GM21515 (cell line): ENCODE measurements around the gene UQCC5.

Experiments used
- ATAC-seq: cut with Tn5 transposase; IDR thresholded peaks from one replicate; pipeline ENCODE4 v1.9.1; 2021; ENCODE audit not compliant: unreplicated experiment

UQCC5 gene

DNA sequence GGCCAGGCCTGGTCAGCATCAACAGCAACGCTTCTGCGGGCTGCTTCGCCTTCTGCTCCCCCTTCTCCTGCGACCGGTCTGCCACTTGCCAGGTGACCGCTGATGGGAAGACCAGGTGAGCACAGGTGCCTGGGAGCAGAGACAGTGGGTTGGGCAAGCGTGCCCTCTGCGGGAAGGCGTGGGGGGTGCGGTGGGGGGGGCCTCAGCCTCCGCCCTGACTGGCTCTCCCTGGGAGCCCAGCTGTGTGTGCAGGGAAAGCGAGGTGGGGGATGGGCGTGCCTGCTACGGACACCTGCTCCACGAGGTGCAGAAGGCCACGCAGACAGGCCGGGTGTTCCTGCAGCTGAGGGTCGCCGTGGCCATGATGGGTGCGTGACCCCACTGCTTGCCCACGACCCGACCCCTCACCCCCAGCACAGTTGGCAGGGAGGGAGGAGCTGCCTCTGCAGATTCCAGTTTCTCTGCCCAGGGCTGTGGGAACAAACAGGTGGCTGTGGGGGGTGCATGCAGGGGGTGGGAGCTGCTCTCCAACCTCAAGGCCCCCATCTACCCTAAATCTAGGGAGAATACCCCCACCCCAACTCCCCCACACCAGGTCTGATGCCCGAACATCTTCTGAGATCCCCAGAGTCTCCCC lies 32.5 kb upstream of the UQCC5 start:
- ATAC-seq = no peak

DNA sequence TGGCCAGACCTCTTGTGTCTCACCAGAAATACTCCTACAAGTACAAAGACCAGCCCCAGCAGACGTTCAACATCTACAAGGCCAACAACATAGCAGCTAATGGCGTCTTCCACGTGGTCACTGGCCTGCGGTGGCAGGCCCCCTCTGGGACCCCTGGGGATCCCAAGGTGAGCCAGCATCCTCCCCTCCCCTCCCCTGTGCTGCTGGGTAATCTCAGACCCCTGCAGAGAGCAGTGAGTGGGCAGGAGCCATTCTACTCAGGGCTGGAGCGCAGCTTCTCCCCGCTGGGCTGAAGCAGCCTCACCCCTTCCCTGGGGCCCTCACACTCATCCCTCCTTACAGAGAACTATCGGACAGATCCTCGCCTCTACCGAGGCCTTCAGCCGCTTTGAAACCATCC lies 31.4 kb upstream of the UQCC5 start:
- ATAC-seq = no peak

DNA sequence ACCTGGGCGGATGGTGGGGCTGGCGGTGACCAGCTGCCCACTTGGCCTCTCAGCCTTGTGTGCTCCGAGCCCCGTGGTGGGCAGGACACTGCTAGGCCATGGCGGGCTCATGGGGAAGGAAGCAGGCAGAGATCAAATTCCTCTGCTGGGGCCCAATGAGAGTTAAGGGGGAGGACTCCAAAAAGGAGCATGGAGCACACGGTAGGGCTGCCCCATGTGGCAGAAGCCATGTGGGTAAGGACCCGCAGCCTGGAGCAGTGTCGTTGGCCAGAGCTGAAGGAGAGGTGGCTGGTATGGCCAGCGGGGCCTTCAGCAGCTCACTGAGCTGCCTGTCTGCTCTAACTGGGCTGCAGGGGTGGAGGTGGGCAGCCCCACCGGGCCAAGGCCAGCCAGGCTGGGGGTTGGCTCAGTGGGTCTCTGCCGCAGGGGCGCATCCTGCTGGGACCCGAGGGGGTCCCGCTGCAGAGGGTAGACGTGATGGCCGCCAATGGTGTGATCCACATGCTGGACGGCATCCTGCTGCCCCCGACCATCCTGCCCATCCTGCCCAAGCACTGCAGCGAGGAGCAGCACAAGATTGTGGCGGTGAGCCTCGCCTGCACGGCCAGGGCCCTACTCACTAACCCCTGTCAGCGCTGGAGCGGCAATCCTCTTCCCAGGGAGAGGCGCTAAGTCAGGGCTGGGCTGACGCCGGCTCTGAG lies 30.0 kb upstream of the UQCC5 start:
- ATAC-seq = no peak

GRCh38 chr3:52507359-52507758 lies 29.0 kb upstream of the UQCC5 start:
- no peak for ATAC-seq

- ATAC-seq = no peak
These were observed 26.6 kb upstream of the UQCC5 start for GRCh38 chr3:52509753-52510328.

DNA sequence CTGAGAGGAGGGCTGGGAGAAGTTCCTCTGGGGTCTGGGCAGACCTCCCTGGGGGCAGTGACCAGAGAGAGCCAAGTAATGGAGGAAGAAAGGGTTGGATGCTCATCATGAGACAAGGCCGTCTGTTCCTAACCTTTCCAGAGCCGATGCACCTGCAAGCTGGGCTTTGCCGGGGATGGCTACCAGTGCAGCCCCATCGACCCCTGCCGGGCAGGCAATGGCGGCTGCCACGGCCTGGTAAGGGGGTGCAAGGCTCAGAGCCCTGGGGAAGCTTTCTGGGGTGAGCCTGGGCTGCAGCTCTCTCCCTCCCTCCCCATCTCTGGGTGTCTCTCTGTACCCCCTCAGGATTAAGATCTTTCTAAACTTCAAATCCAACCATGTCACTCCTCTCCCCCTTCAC lies 24.9 kb upstream of the UQCC5 start:
- ATAC-seq = no peak

- no peak for ATAC-seq
These were observed 24.3 kb upstream of the UQCC5 start for GRCh38 chr3:52512105-52512504.

DNA sequence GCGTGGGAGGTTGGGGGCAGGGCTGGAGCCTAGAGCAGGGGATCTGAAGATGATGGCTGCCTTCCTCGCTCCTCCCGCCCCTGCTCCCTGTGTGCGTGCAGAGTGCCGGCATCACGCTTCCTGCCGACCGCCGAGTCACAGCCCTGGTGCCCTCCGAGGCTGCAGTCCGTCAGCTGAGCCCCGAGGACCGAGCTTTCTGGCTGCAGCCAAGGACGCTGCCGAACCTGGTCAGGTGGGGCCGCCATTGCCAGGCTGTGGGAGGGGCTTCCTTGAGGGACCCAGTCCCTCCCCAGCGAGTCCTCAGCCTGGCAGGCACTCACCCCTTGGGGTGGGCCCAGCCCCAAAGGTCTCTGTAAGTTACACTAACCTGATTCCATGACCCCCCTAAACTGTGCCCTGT lies 23.7 kb upstream of the UQCC5 start:
- ATAC-seq = no peak

DNA sequence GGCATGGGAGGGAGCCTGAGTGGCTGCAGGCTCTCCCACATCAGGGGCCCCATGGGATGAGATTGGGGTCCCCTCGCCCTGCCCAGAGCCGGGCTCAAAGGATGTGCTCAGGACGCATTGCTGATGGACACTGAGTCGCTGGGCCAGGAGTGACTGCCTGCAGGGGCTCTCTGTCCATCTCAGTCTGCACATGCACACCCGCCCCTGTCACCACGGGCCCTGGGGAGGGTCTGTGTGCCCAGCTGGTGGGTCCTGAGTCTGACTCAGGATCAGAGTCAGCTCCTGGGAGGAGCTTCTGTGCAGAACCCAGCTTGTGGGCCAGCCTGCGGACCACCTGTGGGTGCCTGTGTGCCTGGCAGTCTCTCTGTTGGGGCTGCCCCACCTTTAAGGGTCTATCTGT lies 23.1 kb upstream of the UQCC5 start:
- ATAC-seq = no peak

DNA sequence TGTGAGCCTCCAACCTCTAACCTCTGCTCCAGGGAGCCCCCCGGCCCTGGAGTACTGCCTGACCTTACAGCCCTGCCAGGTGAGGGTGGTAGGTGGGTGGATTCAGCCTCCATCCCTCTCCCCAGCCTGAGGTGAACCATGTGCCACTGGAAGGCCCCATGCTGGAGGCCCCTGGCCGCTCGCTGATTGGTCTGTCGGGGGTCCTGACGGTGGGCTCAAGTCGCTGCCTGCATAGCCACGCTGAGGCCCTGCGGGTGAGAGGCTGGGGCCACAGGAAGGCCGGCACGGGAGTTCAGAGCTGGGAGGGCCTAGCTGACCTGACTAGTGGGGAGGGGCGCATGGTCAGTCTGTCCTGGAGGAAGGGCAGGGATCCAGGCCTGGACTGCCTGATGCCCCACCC lies 21.8 kb upstream of the UQCC5 start:
- no peak for ATAC-seq

GRCh38 chr3:52515192-52515591 lies 21.2 kb upstream of the UQCC5 start:
- no peak for ATAC-seq

- ATAC-seq = no peak
These were observed 19.8 kb upstream of the UQCC5 start for GRCh38 chr3:52516509-52517195.

DNA sequence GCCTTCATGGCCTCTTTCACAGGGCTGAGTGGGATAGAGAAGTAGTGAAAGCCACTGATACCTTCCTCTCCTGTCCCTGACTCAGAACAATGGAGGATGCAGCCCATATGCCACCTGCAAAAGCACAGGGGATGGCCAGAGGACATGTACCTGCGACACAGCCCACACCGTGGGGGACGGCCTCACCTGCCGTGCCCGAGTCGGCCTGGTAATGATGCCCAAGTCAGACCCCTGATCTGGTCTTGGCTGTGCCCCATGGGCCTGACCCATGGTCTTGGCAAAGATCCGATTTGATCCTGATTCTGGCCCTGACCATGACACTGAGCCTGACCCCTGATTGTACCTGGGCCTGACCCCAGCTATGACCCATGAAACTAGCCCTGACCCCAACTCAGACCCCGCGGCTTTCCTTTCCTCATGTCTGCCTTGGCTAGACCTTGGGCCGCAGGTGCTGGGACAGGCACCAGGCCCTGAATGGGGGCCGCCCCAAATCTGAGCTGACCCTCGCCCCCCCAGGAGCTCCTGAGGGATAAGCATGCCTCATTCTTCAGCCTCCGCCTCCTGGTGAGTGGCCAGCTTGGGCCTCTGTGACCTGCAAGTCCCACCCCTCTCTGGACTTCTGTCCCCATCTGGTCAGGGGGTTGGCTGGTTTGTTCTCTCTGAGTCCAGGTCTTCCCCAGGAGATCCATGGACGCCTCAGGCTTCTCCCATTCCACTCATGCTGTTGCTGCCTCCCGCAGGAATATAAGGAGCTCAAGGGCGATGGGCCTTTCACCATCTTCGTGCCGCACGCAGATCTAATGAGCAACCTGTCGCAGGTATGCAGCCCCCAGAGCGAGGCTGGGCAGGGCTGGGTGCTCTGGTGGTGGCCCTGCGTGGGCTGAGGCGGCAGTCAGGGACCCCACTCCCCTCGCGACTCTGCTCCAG lies 18.3 kb upstream of the UQCC5 start:
- ATAC-seq = no peak

DNA sequence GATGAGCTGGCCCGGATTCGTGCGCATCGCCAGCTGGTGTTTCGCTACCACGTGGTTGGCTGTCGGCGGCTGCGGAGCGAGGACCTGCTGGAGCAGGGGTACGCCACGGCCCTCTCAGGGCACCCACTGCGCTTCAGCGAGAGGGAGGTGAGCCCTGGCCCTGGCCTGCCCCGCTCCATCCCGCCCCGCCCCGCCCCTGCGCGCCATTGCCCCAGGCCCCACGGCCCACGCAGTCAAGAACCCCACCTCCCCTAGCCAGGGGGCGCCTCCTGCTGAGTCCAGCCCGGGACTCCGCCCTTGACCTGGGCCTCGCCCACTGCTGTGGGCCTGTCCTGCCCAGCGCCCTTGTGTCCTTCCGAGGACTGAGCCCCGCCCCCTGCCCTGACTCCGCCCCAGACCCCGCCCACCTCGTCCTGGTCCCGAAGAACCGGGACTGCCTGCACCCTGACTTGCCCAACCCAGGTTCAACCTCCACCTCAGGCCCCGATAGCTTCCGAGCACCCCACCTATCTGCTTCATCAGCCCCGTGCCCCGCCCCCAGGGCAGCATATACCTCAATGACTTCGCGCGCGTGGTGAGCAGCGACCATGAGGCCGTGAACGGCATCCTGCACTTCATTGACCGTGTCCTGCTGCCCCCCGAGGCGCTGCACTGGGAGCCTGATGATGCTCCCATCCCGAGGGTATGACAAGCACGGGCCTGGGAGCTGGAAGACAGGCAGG lies 17.5 kb upstream of the UQCC5 start:
- ATAC-seq = no peak

DNA sequence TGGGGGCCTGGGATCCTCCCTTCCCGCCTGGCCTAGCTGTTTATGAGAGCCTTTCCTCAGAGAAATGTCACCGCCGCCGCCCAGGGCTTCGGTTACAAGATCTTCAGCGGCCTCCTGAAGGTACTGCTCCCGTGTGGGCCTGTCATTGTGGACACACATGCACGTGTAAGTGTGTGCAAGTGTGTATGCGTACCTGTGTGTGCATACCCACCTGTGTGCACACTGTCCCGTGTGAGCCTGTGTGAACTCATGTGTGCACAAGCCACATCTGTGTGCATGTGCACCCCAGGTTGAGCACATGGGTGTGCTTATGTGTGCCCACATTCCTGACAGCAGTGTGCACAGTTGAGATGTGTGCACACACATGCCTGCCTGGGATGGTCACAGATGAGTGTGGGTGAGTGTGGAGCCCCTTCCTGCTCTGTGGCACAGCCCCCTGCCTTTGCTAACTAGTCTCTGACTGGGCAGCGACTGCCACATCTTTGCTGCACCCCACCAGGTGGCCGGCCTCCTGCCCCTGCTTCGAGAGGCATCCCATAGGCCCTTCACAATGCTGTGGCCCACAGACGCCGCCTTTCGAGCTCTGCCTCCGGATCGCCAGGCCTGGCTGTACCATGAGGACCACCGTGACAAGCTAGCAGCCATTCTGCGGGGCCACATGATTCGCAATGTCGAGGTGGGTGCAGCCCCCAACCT lies 16.8 kb upstream of the UQCC5 start:
- ATAC-seq = no peak

GRCh38 chr3:52520141-52520667 lies 16.2 kb upstream of the UQCC5 start:
- no peak for ATAC-seq

DNA sequence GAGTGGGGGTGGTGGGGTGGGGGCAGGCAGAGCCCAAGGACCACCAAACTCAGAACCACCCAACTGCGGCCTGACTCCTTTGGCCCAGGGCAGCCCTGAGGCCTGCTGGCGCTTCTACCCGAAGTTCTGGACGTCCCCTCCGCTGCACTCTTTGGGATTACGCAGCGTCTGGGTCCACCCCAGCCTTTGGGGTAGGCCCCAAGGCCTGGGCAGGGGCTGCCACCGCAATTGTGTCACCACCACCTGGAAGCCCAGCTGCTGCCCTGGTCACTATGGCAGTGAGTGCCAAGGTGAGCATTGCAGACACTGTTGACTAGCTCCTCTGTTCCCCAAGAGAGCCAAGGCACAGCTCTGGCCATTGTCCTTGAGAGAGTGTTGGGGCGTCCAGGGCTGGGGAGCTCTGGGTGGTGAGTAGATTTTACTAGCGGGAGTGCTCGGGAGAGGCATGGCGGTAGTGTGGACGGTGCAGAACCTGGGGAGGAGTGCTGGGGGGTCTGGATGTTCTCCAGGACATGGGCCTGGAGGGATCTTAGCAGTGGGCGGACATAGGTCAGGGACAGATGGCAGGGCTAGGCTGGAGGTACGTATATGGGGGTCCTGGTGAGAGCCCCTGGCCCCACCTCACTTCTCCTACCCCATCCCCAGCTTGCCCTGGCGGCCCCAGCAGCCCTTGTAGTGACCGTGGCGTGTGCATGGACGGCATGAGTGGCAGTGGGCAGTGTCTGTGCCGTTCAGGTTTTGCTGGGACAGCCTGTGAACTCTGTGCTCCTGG lies 15.5 kb upstream of the UQCC5 start:
- ATAC-seq = no peak

DNA sequence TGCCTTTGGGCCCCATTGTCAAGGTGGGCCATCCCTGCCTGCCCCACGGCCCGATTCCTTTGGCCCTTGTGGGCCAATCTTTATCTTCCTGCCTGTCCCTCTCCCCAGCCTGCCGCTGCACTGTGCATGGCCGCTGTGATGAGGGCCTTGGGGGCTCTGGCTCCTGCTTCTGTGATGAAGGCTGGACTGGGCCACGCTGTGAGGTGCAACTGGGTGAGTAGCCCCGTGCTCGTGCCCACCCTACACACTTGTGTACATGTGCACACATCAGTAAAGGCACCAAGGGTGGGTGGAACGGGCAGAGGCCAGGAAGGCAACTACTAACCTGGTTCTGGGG lies 14.9 kb upstream of the UQCC5 start:
- ATAC-seq = no peak
